Spinal cord (tissue), 10 donors: ENCODE measurements around the gene BTF3. TPM values are rescaled to one million over a fixed set of nuclear protein-coding genes. Genes with fewer than 3 reads are reported as not detected.

Experiments
- DNase-seq, 6 donors: peaks; one replicate each; pipeline versions ENCODE4 v3.0.0 to v3.0.0-alpha.2; 2013 to 2015; ENCODE audit warnings: low spot score in 6 of 6, low read depth in 4 of 6
- H3K27ac ChIP-seq: one replicate; pipeline ENCODE4 v1.5.1; 2013; ENCODE audit warnings: low read depth, low read length, control low read depth
- H3K27me3 ChIP-seq: one replicate; pipeline ENCODE4 v1.6.1; 2013; ENCODE audit warnings: low read length; ENCODE audit not compliant: control insufficient read depth, insufficient read depth
- H3K36me3 ChIP-seq: one replicate; pipeline ENCODE4 v1.6.1; 2013; ENCODE audit warnings: low read length; ENCODE audit not compliant: control insufficient read depth, insufficient read depth
- H3K4me1 ChIP-seq: one replicate; pipeline ENCODE4 v1.6.1; 2013; ENCODE audit warnings: low read length; ENCODE audit not compliant: control insufficient read depth, insufficient read depth
- H3K4me3 ChIP-seq: one replicate; pipeline ENCODE4 v1.5.1; 2013; ENCODE audit warnings: low read depth, low read length, control low read depth
- H3K9me3 ChIP-seq: one replicate; pipeline ENCODE4 v1.6.1; 2013; ENCODE audit warnings: low read length; ENCODE audit not compliant: control insufficient read depth, insufficient read depth
- WGBS: methylation state at CpG from one replicate; pipeline ENCODE4 v1.1.5; 2013; ENCODE audit warnings: missing lambda C conversion rate; ENCODE audit not compliant: insufficient coverage; 5-methylcytosine and 5-hydroxymethylcytosine counted together
- polyA plus RNA-seq, 2 donors: library from polyadenylated mRNA; unstranded; fragments of 120-200 nt; gene quantifications; one replicate each; pipeline ENCODE4 v1.2.1, GENCODE V29; 2013; ENCODE audit not compliant: insufficient read length in 2 of 2
- total RNA-seq, 2 donors: library from RNA; depleted of rRNA in 1 of 2; stranded (reverse); fragments of 120-200 nt in 1 of 2; fragments of >200 nt in 1 of 2; gene quantifications; one replicate each; pipeline versions ENCODE4 v1.2.3 to v1.2.4, GENCODE V29; 2013 to 2014
- donor health status: healthy.

Gene BTF3
- total and polyA plus RNA-seq, 4 donors, result 189 to 561 (median 410) TPM

- Histone ChIP-seq H3K4me3 (no peak overlapping the region), H3K4me1 (no peaks in the 10 kb centered on the region), H3K36me3 (no peaks in the 10 kb centered on the region), H3K27me3 (no peaks in the 10 kb centered on the region), H3K9me3 (no peaks in the 10 kb centered on the region), H3K27ac (no peak overlapping the region)
- DNase-seq, result no peak
- WGBS, result 90% methylated on average over 2 of the region's 3 CpGs
These were observed 15.8 kb downstream of the BTF3 start for GRCh38 chr5:73513996-73514395.

- Histone ChIP-seq H3K4me1 (peaks cover under 1% of the 10 kb centered on the region), H3K9me3 (no peaks in the 10 kb centered on the region), H3K27ac (no peak overlapping the region), H3K36me3 (no peaks in the 10 kb centered on the region), H3K27me3 (no peaks in the 10 kb centered on the region), H3K4me3 (no peak overlapping the region)
- WGBS, result 60% methylated on average over 2 of the region's 2 CpGs
- no peak for DNase-seq
These were observed 16.2 kb downstream of the BTF3 start for GRCh38 chr5:73514418-73514817.

- no peaks in the 10 kb centered on the region for H3K9me3 ChIP-seq
- H3K27ac ChIP-seq, result no peak overlapping the region
- no peak for DNase-seq
- H3K27me3 ChIP-seq, result no peaks in the 10 kb centered on the region
- no peaks in the 10 kb centered on the region for H3K36me3 ChIP-seq
- peaks cover 5% of the 10 kb centered on the region for H3K4me1 ChIP-seq
- WGBS, result 80% methylated on average over 1 of the region's 4 CpGs
- no peak overlapping the region for H3K4me3 ChIP-seq
These were observed 17.0 kb downstream of the BTF3 start for GRCh38 chr5:73515232-73515631.

GRCh38 chr5:73519531-73520283, 21.5 kb downstream of the BTF3 start:
- H3K4me3 ChIP-seq, result no peak overlapping the region
- no peaks in the 10 kb centered on the region for H3K27me3 ChIP-seq
- 13% methylated on average over 9 of the region's 16 CpGs for WGBS
- H3K4me1 ChIP-seq, result peaks cover 5% of the 10 kb centered on the region
- H3K27ac ChIP-seq, result no peak overlapping the region
- no peaks in the 10 kb centered on the region for H3K36me3 ChIP-seq
- no peaks in the 10 kb centered on the region for H3K9me3 ChIP-seq
- peak in 5 of 6 donors; percentile 46 to 88 (median 60) for DNase-seq

- Histone ChIP-seq H3K27me3 (no peaks in the 10 kb centered on the region), H3K27ac (no peak overlapping the region), H3K36me3 (no peaks in the 10 kb centered on the region), H3K9me3 (no peaks in the 10 kb centered on the region), H3K4me3 (no peak overlapping the region), H3K4me1 (peaks cover 5% of the 10 kb centered on the region)
- no peak for DNase-seq
- 84% methylated on average over 7 of the region's 7 CpGs for WGBS
These were observed 24.7 kb downstream of the BTF3 start for GRCh38 chr5:73522989-73523388.

GRCh38 chr5:73523861-73524260, 25.6 kb downstream of the BTF3 start:
- Histone ChIP-seq H3K27ac (no peak overlapping the region), H3K27me3 (no peaks in the 10 kb centered on the region), H3K4me3 (no peak overlapping the region), H3K36me3 (no peaks in the 10 kb centered on the region), H3K9me3 (no peaks in the 10 kb centered on the region), H3K4me1 (peaks cover 5% of the 10 kb centered on the region)
- WGBS, result 80% methylated on average over 1 of the region's 1 CpG
- DNase-seq, result no peak

GRCh38 chr5:73525606-73526203, 27.5 kb downstream of the BTF3 start:
- no peak for DNase-seq
- Histone ChIP-seq H3K27me3 (no peaks in the 10 kb centered on the region), H3K27ac (no peak overlapping the region), H3K4me3 (no peak overlapping the region), H3K36me3 (no peaks in the 10 kb centered on the region), H3K4me1 (no peaks in the 10 kb centered on the region), H3K9me3 (no peaks in the 10 kb centered on the region)
- WGBS, result 100% methylated on average over 2 of the region's 3 CpGs

GRCh38 chr5:73528248-73528647, 30.0 kb downstream of the BTF3 start:
- no peaks in the 10 kb centered on the region for H3K27me3 ChIP-seq
- H3K4me1 ChIP-seq, result no peaks in the 10 kb centered on the region
- no peak overlapping the region for H3K27ac ChIP-seq
- WGBS, result no CpG with 5 or more reads among the region's 3 CpGs
- H3K36me3 ChIP-seq, result no peaks in the 10 kb centered on the region
- H3K9me3 ChIP-seq, result no peaks in the 10 kb centered on the region
- H3K4me3 ChIP-seq, result no peak overlapping the region
- no peak for DNase-seq

- no peaks in the 10 kb centered on the region for H3K36me3 ChIP-seq
- H3K4me1 ChIP-seq, result no peaks in the 10 kb centered on the region
- H3K27ac ChIP-seq, result no peak overlapping the region
- no peak for DNase-seq
- no peak overlapping the region for H3K4me3 ChIP-seq
- H3K9me3 ChIP-seq, result no peaks in the 10 kb centered on the region
- whole genome bisulfite sequencing, result no CpG with 5 or more reads among the region's 1 CpG
- no peaks in the 10 kb centered on the region for H3K27me3 ChIP-seq
These were observed 30.8 kb downstream of the BTF3 start for GRCh38 chr5:73529081-73529480.

GRCh38 chr5:73531356-73531755, 33.1 kb downstream of the BTF3 start:
- no peaks in the 10 kb centered on the region for H3K4me1 ChIP-seq
- no peak overlapping the region for H3K27ac ChIP-seq
- no peaks in the 10 kb centered on the region for H3K36me3 ChIP-seq
- H3K9me3 ChIP-seq, result no peaks in the 10 kb centered on the region
- H3K4me3 ChIP-seq, result no peak overlapping the region
- no peaks in the 10 kb centered on the region for H3K27me3 ChIP-seq
- DNase-seq, result no peak
- WGBS, result 100% methylated on average over 1 of the region's 1 CpG
